ENCODE results near the gene VPS39.

The VPS39 gene

GRCh38 chr15:42141795-42142667, 66.1 kb downstream of the VPS39 start:
- Histone ChIP-seq H2AFZ (ENCODE audit: low read depth, low read length) (no peak overlapping the region), H3K9me3 (ENCODE audit: insufficient read depth, low read length) (no peaks in the 10 kb centered on the region), H3K36me3 (replicated peaks; ENCODE audit: low read depth, low read length) (no peaks in the 10 kb centered on the region), H3K79me2 (ENCODE audit: low read length) (no peaks in the 10 kb centered on the region), H3K9ac (ENCODE audit: low read length) (no peak overlapping the region), H3K4me3 (ENCODE audit: low read length) (no peak overlapping the region), H3K4me2 (ENCODE audit: low read length) (no peak overlapping the region), H3K4me1 (ENCODE audit: low read length) (no peaks in the 10 kb centered on the region), H3K27ac (ENCODE audit: low read length) (no peak overlapping the region), H3K27me3 (ENCODE audit: low read depth, low read length) (no peaks in the 10 kb centered on the region), H4K20me1 (ENCODE audit: insufficient read depth, low read length) (no peaks in the 10 kb centered on the region)
- TF ChIP-seq CTCF (IDR thresholded peaks at IDR 0.05; ENCODE audit: low read depth, low read length), result no peak

- no peaks in the 10 kb centered on the region for H3K4me1 ChIP-seq (ENCODE audit: low read length)
- no peak for TF ChIP-seq EZH2phosphoT487 (IDR thresholded peaks at IDR 0.05; ENCODE audit: low read depth)
- no peak for TF ChIP-seq CTCF (IDR thresholded peaks at IDR 0.05; ENCODE audit: low read depth, low read length)
- H2AFZ ChIP-seq (ENCODE audit: low read depth, low read length), result no peak overlapping the region
- no peak overlapping the region for H3K9ac ChIP-seq (ENCODE audit: low read length)
- no peak overlapping the region for H3K4me2 ChIP-seq (ENCODE audit: low read length)
- H3K27me3 ChIP-seq (ENCODE audit: low read depth, low read length), result no peaks in the 10 kb centered on the region
- no peaks in the 10 kb centered on the region for H3K36me3 ChIP-seq (replicated peaks; ENCODE audit: low read depth, low read length)
- no peak overlapping the region for H3K4me3 ChIP-seq (ENCODE audit: low read length)
- H3K27ac ChIP-seq (ENCODE audit: low read length), result no peak overlapping the region
- H4K20me1 ChIP-seq (ENCODE audit: insufficient read depth, low read length), result no peaks in the 10 kb centered on the region
- no peaks in the 10 kb centered on the region for H3K79me2 ChIP-seq (ENCODE audit: low read length)
- no peaks in the 10 kb centered on the region for H3K9me3 ChIP-seq (ENCODE audit: insufficient read depth, low read length)
These were observed 66.9 kb downstream of the VPS39 start for GRCh38 chr15:42141246-42141645.

GRCh38 chr15:42140383-42141070, 67.6 kb downstream of the VPS39 start:
- Histone ChIP-seq H3K4me1 (ENCODE audit: low read length) (no peaks in the 10 kb centered on the region), H3K4me3 (ENCODE audit: low read length) (no peak overlapping the region), H3K4me2 (ENCODE audit: low read length) (no peak overlapping the region), H3K9me3 (ENCODE audit: insufficient read depth, low read length) (no peaks in the 10 kb centered on the region), H3K27me3 (ENCODE audit: low read depth, low read length) (no peaks in the 10 kb centered on the region), H3K27ac (ENCODE audit: low read length) (no peak overlapping the region), H3K9ac (ENCODE audit: low read length) (no peak overlapping the region), H3K79me2 (ENCODE audit: low read length) (no peaks in the 10 kb centered on the region), H2AFZ (ENCODE audit: low read depth, low read length) (no peak overlapping the region), H4K20me1 (ENCODE audit: insufficient read depth, low read length) (no peaks in the 10 kb centered on the region), H3K36me3 (replicated peaks; ENCODE audit: low read depth, low read length) (no peaks in the 10 kb centered on the region)
- TF ChIP-seq EZH2phosphoT487 (IDR thresholded peaks at IDR 0.05; ENCODE audit: low read depth) (no peak), CTCF (IDR thresholded peaks at IDR 0.05; ENCODE audit: low read depth, low read length) (no peak)

GRCh38 chr15:42139596-42139995, 68.5 kb downstream of the VPS39 start:
- no peak overlapping the region for H2AFZ ChIP-seq (ENCODE audit: low read depth, low read length)
- no peaks in the 10 kb centered on the region for H3K4me1 ChIP-seq (ENCODE audit: low read length)
- H3K27me3 ChIP-seq (ENCODE audit: low read depth, low read length), result no peaks in the 10 kb centered on the region
- H3K27ac ChIP-seq (ENCODE audit: low read length), result no peak overlapping the region
- H3K36me3 ChIP-seq (replicated peaks; ENCODE audit: low read depth, low read length), result no peaks in the 10 kb centered on the region
- H3K9me3 ChIP-seq (ENCODE audit: insufficient read depth, low read length), result no peaks in the 10 kb centered on the region
- no peaks in the 10 kb centered on the region for H3K79me2 ChIP-seq (ENCODE audit: low read length)
- no peak for TF ChIP-seq CTCF (IDR thresholded peaks at IDR 0.05; ENCODE audit: low read depth, low read length)
- TF ChIP-seq EZH2phosphoT487 (IDR thresholded peaks at IDR 0.05; ENCODE audit: low read depth), result no peak
- H3K4me3 ChIP-seq (ENCODE audit: low read length), result no peak overlapping the region
- H4K20me1 ChIP-seq (ENCODE audit: insufficient read depth, low read length), result no peaks in the 10 kb centered on the region
- H3K4me2 ChIP-seq (ENCODE audit: low read length), result no peak overlapping the region
- H3K9ac ChIP-seq (ENCODE audit: low read length), result no peak overlapping the region
